Dedifferentiated amniotic fluid mesenchymal stem cell (primary cell): Measurements from ENCODE around the gene PRDM4.
A peak's percentile ranks its signal among the peaks of the same experiment; 100 is the strongest.

Experiments
- DNase-seq: peaks from one replicate; pipeline ENCODE4 v3.0.0-alpha.2; 2016; ENCODE audit errors: extremely low spot score

PRDM4 gene, protein sequence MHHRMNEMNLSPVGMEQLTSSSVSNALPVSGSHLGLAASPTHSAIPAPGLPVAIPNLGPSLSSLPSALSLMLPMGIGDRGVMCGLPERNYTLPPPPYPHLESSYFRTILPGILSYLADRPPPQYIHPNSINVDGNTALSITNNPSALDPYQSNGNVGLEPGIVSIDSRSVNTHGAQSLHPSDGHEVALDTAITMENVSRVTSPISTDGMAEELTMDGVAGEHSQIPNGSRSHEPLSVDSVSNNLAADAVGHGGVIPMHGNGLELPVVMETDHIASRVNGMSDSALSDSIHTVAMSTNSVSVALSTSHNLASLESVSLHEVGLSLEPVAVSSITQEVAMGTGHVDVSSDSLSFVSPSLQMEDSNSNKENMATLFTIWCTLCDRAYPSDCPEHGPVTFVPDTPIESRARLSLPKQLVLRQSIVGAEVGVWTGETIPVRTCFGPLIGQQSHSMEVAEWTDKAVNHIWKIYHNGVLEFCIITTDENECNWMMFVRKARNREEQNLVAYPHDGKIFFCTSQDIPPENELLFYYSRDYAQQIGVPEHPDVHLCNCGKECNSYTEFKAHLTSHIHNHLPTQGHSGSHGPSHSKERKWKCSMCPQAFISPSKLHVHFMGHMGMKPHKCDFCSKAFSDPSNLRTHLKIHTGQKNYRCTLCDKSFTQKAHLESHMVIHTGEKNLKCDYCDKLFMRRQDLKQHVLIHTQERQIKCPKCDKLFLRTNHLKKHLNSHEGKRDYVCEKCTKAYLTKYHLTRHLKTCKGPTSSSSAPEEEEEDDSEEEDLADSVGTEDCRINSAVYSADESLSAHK

DNA sequence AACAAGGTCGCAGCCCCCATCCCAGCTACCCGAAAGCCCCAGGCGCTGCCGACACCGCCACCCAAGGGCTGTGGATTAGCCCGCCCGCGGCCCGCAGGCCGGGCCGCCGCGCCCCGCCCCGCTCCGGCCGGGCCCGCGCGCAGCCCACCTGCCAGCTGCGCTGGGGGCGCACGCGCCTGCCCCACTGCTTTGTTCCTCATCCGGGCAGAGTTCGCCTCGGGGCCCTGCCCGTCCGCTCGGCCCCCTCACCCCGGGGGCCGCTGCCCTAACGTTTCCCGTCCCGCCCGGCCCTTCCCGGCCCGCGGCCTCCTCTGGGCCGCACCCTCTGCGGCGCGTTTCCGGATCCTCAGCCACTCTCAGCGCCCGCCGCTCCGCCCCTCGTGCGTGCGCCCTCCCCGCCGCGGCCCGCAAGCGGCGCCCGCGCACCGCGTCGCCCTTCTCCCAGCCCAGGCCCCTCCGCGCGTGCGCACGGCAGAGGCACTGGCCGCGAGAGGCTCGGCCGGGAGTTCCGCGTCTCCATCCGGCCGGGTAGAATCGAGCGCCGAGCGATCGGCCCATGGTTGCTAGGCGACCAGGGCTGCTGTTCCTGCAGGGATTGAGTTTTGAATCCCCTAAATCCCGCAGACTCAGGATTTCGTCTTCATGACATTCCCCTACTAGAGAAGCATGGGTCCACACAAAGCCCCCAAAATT is at the start of gene PRDM4:
Gene PRDM4 (minus strand): TSS at position 329 of the 693 bp plus-strand sequence. CDS start 622 bp downstream, outside the sequence.
- DNase-seq: peak; percentile 94

DNA sequence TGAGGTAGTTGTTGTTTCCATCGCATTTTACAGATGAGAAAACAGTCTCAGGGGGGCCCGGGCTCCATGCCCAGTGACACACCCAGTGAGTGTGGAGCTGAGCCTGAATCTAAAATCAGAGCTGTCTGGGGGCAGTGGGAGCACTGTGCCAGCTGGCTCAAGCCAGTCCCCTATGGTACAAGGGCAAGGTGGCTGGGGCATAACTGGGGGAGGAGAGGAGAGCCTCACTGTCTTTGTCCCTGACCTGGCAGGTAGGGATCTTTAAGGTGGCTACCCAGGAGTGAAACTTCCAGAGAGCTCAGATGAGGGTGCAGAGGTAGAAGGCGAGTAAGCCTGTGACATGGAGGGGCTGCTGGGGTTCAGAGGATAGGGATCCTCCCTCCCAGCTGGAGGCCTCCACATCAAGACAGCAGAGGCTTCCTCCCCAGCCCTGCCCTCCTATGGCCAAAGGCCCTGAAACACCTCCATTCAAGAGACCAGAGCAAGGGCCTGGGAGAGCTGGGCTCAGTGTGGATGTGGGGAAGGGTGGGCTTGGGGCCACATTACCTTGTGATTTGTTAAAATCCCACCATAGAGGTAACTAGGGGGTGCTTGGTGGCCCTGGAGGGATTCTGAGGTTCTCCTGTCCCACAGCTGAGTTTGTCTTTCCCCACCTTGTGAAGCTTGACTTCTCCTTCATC is 46.7 kb upstream of the PRDM4 start:
- no peak for DNase-seq

DNA sequence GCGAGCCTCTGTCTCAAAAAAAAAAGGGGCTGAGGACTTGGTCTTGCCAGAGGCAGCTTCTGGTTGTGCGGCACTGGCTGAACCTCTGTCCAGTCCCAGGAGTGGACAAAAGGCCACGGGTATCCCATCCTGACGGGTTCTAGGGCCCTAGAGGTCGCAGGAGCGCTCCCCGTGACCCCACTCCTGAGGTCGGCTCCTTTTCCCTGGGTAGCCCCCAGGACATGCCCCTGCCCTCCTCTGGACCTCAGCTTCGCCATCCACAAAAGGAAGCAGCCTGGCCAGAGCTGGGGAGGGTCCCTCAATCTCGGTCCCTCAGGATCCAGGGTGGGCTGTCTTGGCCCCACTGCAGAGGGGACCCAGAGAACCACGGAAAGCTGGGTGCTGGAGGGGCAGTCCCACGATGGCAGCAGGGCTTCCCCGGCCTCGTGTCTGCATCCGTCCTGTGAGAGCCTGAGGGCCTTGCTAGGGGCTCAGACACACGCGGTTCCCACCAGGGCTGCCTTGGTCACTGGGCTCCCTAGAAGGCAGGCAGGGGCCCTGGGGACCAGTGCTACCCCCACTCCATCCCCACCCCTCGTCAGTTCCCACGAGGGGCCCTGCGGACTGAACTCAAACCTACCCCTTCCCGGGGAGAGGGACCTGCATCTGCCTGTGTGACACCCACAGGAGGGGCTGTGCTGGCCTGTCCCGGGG is 44.7 kb upstream of the PRDM4 start:
- no peak for DNase-seq

DNA sequence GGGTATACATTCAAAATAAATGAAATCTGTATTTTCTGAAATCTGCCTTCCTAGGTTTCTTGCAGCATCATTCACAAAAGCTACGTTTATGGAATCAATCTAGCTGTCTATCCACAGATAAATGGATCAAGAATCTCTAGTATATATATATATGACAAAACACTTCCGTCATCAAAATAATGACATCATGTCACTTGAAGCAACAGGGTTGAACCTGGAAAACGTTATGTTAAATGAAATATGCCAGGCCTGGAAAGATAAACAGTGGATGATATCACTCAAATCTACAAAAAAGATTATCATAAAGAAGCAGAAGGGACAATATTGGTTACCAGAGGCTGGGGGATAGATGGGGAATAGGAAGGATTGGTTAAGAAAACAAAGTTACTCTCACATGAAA is 42.2 kb upstream of the PRDM4 start:
- DNase-seq: no peak

DNA sequence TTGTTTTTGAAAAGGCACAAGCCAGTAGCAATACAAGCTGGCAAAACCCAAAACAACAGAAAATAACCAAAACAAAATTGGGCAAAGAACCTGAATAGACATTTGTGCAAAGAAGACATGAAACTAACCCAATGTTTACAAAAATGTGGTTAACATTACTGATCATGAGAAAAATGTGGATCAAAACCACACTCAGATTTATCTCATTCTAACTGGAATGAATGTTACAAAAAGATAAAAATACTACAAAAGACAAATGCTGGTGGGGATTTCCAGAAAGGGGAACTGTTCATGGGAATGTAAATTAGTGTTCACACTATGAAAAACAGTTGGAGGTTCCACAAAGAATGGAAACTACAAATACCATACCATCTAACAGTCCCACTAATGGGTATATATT is 40.2 kb upstream of the PRDM4 start:
- no peak for DNase-seq

DNA sequence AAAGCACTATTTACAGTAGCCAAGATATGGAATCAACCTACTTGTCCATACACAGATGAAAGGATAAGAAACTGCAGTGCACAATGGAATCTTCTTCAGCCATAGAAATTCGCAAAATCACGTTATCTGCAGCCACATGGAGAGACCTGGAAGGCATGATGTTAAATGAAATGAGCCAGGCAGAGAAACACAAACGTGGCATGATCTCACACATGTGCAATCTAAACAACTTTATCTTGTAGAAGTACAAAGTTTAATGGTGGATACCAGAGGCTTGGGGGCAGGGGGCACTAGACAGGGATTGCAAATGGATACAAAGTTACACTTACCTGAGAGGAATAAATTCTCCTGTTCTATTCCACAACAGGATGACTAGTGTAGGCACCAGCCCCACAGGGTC is 37.6 kb upstream of the PRDM4 start:
- no peak for DNase-seq

DNA sequence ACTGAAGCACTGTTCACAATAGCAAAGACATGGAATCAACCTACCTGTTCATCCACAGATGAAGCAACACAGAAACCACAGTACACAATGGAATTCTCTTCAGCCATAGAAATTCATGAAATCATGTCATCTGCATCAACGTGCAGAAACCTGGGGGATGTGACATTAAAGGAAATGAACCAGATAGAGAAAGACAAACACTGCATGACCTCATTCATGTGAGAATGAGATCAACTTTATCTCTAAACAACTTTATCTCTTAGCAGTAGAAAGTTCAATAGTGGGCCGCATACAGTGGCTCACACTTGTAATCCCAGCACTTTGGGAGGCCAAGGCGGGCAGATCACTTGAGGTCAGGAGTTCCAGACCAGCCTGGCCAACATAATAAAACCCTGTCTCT is 33.5 kb upstream of the PRDM4 start:
- no peak for DNase-seq

DNA sequence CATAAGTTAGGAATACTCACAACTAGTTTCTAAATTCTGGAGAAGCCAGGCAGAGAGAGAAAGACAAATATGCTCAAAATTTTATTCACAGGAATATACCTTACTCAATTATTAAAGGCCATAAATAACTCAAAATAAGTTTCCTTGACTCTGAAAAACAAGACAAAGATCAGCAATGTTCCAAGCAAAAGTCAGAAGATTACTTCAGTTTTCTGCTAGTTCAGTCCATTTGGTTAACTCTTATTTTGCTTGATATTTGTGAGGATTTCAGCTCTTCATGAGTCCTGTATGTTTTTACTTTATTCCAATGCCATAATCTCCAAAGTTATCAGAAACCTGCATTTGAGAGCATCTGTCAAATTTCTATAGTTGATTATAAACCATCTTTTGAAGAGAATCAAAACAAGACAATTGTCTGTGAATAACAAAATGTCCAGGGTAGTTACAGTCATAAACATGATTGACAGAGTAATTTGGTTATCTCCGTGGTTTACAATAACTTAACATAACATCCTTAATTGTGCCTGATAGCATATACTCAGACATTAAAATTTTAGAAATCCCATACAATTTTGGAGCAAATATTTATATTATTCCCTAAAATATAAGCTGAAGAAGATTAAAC is 30.6 kb upstream of the PRDM4 start:
- no peak for DNase-seq

DNA sequence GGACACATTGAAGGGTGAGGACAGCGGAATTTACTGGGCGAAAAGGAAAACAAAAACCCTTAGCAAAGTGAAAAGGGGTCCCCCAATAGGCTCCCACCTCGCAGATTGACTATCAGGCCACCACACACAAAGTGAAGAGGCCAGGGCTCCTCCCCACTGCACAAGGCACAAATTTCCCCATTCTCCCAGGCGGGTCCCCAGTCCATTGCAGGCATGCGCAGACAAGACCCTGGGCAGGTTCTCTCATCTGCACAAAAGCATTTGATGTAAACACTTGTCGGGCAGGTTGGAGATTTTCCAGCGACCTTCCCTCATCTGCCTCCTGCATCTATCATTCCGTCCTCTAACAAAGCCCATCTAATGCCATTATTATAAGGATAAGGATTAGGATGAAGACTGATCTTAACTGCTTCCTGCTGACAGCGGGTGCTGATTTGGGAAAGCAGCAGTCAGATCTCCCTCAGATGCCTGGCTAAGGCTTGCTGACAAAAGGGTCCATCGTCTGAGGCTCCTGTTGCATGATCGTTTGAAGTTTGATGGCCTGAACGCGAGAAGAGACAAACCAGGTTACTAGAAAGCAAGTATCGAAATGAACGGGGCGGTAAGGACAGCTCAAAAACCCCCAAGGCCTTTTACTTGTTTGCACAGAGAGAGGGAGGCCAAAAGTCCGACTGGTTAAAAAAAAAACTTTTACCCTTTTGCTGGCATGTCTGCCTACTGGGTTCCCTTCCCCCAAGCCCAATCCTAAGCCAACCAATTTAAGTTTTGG is 27.9 kb upstream of the PRDM4 start:
- DNase-seq: no peak

DNA sequence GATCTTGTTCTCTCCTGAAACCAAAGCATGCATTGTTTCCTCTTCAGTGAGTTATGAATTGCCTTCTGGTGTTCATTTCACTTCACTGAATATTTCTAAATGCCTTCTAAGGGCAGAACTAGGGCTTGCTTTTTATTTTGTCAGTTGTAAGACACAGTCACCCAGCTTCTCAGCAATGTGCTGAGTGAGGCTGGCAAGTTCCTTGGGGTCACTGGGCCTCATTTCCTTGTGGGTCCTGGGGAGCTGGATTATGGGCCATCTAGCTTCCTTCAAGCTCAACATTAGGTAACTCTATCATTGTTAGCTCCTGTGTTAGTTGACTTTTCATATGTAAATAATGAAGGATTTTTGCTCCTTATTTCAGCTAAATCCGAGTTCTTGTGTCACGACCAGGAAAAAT is 27.3 kb upstream of the PRDM4 start:
- DNase-seq: no peak

DNA sequence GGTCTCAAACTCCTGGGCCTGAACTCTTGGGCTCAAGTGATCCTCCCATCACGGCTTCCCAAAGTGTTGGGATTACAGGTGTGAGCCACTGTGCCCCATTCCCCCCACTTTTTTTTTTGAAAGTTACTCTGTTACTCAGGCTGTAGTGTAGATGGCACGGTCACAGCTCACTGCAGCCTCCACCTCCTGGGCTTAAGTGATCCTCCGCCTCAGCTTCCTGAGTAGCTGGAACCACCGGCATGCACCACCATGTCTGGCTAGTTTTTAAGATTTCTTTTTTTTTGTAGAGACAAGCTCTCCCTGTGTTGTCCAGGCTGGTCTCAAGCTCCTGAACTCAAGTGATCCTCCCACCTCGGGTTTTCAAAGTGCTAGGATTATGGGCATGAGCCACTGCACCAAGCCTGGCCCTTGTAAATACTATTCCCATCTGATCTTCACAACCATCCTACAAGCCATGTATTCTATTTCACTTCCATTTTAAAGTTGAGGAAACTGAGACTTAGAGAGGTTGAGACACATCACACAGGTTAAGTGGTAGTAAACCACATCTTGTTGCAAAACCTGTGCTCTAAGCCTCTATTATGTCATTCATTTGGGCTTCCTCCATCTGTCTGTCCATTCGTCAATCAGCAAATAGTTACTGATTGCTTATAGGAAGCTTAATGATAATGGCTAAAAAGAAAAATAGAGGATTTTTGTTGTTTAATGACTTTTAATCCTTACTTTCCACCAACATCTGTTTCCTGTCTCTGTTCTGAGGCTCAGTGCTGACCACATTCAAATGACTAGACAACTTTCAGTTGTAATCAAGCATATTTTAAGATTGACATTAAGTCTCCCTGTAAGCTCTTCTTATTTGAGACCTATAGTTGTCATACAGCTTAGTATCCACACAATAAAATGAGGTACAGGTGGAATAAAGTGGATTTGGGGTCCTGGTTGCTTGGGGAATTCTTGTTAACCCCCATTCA is 22.8 kb upstream of the PRDM4 start:
- DNase-seq: no peak

DNA sequence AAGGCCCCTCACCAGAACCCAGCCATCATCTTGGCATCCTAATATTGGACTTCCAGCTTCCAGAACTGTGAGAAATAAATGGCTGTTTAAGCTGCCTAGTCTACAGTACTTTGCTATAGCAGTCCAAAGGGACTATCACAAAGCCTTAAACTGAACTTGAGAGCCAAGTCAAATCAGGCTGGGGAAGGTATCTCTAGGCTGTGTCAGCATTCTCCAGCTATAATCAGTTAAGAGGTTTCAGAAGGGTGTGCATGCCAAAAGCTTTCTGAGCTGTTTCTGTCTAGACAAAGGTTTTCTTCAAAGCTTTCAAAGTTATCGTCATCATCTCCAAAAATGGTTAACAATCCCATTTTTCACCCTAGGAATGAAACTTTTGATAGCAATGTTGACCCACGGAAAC is 21.1 kb upstream of the PRDM4 start:
- DNase-seq: no peak

DNA sequence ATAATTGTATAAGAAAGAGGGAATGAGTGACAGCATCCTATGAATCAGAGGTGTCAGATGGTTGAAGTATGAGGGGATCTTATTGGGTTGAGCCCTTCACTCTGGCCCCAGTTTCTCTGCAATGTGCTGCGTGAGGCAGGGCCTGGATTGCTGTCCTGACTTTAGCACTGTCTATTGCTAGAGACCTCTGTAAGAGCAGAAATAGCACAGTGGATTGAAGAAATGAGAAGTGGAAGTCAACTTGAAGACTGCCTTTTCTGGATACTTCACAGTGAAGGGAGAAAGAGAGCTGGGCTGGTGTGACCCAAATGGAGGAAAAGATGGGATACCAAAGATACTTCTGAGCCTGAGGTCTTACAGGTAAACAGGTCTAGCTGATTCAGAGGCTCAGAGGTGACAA is 19.4 kb upstream of the PRDM4 start:
- DNase-seq: no peak

DNA sequence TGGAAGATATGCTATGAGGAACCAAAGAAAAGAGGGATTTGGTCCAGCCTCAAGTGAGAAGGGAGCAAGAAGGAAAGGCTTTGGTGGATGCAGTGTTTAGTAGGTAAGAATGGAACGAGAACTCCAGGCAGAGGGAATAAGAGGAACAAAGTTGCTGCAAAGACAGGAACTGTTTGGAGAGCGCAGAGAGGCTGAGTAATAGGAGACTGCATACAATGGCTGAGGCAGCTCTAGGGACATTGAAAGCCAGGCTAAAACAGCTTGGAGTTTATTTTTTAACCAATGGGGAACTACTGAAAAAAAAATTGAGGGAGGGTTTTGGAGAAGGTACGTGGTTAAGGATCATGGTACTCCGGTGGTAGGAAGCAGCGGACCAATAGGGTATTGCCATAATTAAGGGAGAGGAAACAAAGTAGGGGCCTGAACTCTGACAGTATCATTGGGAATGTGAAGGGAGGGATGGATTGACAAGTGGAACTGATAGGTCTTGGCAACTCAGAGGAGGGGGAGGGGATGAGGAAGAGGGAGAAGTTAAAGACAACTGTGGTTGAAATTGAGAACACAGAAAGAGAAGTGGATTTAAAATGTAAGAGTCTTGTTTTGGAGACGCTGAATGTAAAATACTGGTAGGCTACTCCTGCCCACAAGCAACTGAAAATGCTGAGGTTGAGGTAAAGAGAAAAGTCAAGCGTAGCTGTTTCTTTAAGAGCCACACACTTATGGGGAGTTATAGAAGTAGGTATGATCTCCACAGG is 18.3 kb upstream of the PRDM4 start:
- DNase-seq: no peak

DNA sequence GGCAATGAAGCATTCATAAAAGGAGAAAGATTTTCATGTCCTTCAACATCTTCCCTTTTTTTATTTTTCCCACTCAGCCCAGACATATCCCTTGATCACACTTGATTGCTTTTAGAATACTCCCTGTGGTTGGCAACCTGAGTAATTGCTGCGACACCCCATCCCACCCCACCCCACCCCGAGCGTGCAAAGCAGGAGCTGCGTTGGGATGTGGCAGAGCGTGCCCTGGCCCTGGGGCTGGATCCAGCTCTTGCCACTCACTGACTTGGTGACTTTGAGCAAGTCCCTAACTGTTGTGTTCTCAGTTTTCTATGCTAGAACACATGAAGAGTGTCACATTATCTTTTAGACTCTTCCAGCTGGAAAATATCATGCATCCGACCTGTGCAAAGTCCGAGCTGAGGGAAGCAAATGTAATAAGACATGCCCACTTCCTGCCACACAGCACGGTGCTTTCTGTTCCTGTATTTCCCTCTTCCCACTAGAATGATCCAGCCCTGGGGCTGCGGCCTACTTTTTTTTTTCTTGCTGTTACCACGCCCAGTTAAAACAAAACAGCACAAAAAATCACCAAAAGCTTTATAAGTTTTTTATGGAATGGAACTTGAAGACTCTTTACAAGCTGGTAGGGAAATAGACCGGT is 17.6 kb upstream of the PRDM4 start:
- DNase-seq: no peak

DNA sequence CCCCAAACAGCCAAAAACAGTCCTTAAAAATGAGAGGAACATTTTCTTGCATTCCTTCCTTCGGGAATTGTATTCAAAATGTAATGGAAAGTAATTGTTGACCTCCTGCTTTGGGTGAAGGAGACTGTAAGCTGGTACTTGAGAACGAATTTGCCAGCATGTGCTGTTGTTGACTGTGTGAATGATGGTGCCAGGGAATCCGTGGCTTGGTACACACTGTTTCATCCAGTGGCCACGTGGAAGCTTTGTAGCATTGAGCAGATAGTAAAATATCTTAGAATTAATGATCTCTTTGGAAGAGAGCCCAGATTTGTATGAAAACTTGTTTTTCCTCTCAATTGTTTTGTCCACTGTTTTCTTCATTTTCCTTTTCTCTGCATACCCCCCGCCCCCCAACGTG is 15.2 kb upstream of the PRDM4 start:
- DNase-seq: no peak

DNA sequence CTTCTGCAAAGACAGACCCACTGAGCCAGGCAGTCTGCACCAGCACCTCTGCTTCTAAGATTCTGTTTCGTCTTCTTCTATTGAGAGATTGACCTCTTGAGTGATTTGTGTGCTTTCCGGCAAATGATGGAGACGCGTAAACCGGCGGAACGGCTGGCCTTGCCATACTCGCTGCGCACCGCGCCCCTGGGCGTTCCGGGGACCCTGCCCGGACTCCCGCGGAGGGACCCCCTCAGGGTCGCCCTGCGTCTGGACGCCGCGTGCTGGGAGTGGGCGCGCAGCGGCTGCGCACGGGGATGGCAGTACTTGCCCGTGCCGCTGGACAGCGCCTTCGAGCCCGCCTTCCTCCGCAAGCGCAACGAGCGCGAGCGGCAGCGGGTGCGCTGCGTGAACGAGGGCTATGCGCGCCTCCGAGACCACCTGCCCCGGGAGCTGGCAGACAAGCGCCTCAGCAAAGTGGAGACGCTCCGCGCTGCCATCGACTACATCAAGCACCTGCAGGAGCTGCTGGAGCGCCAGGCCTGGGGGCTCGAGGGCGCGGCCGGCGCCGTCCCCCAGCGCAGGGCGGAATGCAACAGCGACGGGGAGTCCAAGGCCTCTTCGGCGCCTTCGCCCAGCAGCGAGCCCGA is 14.3 kb upstream of the PRDM4 start:
- no peak for DNase-seq
